SK-N-SH (cell line): Measurements from ENCODE around the gene OR10A3. TPM values are rescaled to one million over a fixed set of nuclear protein-coding genes. Genes with fewer than 3 reads are reported as not detected.

Source experiments
- CTCF ChIA-PET: fragments of 300-600, 350-600 bp; formaldehyde crosslinking; extraction: SDS; loops from one replicate; lab custom pipeline; 2021; lab: Yijun Ruan, JAX
- POLR2A ChIA-PET: fragments of 350-600 bp; sonication (Branson Sonifier 250); formaldehyde crosslinking; extraction: SDS; loops from one replicate; lab custom pipeline; 2020; ENCODE audit warnings: antibody characterized with exemption, inconsistent platforms; lab: Yijun Ruan, JAX
- DNase-seq: peaks from one replicate; pipeline ENCODE4 v3.0.0; 2012
- H2AFZ ChIP-seq: fragments of 200-600 bp; sonication (generic); 2 replicates; pipeline ENCODE4 v1.8.1; 2016; ENCODE audit warnings: antibody characterized with exemption, mild to moderate bottlenecking, low read depth
- H3F3A ChIP-seq: fragments of 200-600 bp; sonication (generic); replicated peaks from 2 replicates; pipeline ENCODE3; 2016; ENCODE audit warnings: antibody characterized with exemption, mild to moderate bottlenecking; ENCODE audit not compliant: insufficient read depth
- H3K27ac ChIP-seq, 2 experiments: fragments of 200-500 bp in 1 of 2; fragments of 200-600 bp in 1 of 2; sonication (Bioruptor generic) in 1 of 2; sonication (generic), shearing (Covaris generic) in 1 of 2; 2 replicates each; pipeline versions ENCODE4 v1.5.1 to v1.6.1; 2014 to 2016; ENCODE audit warnings: low read depth in 2 of 2, inconsistent platforms in 1 of 2, low read length in 1 of 2, mild to moderate bottlenecking in 1 of 2, mixed read lengths in 1 of 2
- H3K27me3 ChIP-seq: fragments of 200-600 bp; sonication (generic), shearing (Covaris generic); 2 replicates; pipeline ENCODE4 v1.6.1; 2016; ENCODE audit warnings: mixed run types; ENCODE audit not compliant: insufficient read depth
- H3K36me3 ChIP-seq, 2 experiments: fragments of 200-500 bp in 1 of 2; fragments of 200-600 bp in 1 of 2; sonication (Bioruptor generic) in 1 of 2; sonication (generic) in 1 of 2; replicated peaks in 1 of 2; 2 replicates each; pipeline versions ENCODE3 to v1.5.1; 2014 to 2016; ENCODE audit warnings: low read length in 1 of 2, mild to moderate bottlenecking in 1 of 2; ENCODE audit not compliant: insufficient read depth in 2 of 2, control insufficient read depth in 1 of 2
- H3K4me1 ChIP-seq, 2 experiments: fragments of 200-500 bp in 1 of 2; fragments of 200-600 bp in 1 of 2; sonication (Bioruptor generic) in 1 of 2; sonication (generic), shearing (Covaris generic) in 1 of 2; 2 replicates each; pipeline versions ENCODE4 v1.5.1 to v1.6.1; 2014 to 2016; ENCODE audit warnings: low read depth in 1 of 2, low read length in 1 of 2, mixed run types in 1 of 2; ENCODE audit not compliant: insufficient read depth in 2 of 2, control insufficient read depth in 1 of 2
- H3K4me2 ChIP-seq: fragments of 200-600 bp; sonication (generic), shearing (Covaris generic); 2 replicates; pipeline ENCODE4 v1.6.1; 2017; ENCODE audit warnings: mixed run types
- H3K4me3 ChIP-seq, 2 experiments: fragments of 200-500 bp in 1 of 2; fragments of 200-600 bp in 1 of 2; sonication (Bioruptor generic) in 1 of 2; sonication (generic), shearing (Covaris generic) in 1 of 2; 2 replicates each; pipeline versions ENCODE4 v1.5.1 to v1.8.1; 2014 to 2016; ENCODE audit warnings: low read depth in 2 of 2, inconsistent platforms in 1 of 2, low read length in 1 of 2, mild to moderate bottlenecking in 1 of 2, mixed read lengths in 1 of 2, moderate library complexity in 1 of 2
- H3K79me2 ChIP-seq: fragments of 200-600 bp; sonication (generic); 2 replicates; pipeline ENCODE4 v1.8.1; 2017; ENCODE audit warnings: mild to moderate bottlenecking; ENCODE audit not compliant: insufficient read depth
- H3K9ac ChIP-seq: fragments of 200-600 bp; sonication (generic); 2 replicates; pipeline ENCODE4 v1.6.1; 2017; ENCODE audit warnings: mixed run types
- H3K9me2 ChIP-seq: fragments of 200-600 bp; sonication (generic); 2 replicates; pipeline ENCODE4 v1.6.1; 2017; ENCODE audit warnings: mixed run types
- H3K9me3 ChIP-seq: fragments of 200-600 bp; sonication (generic); 2 replicates; pipeline ENCODE4 v1.6.1; 2017; ENCODE audit warnings: mixed run types, mild to moderate bottlenecking, moderate library complexity
- H4K20me1 ChIP-seq: fragments of 200-600 bp; sonication (generic); 2 replicates; pipeline ENCODE4 v1.6.1; 2017; ENCODE audit warnings: mild to moderate bottlenecking, mixed run types; ENCODE audit not compliant: insufficient read depth
- FOSL2 ChIP-seq: IDR thresholded peaks from 2 replicates; pipeline ENCODE4 v1.4.0; 2012; ENCODE audit warnings: low read depth, mild to moderate bottlenecking, moderate library complexity, borderline replicate concordance
- FOXJ3 ChIP-seq: sonication (generic); formaldehyde crosslinking; IDR thresholded peaks from 2 replicates; pipeline ENCODE4 v1.5.1; 2020; ENCODE audit warnings: mild to moderate bottlenecking, missing genetic modification reagents
- GABPA ChIP-seq: IDR thresholded peaks from 2 replicates; pipeline ENCODE4 v1.4.0; 2012; ENCODE audit warnings: low read depth, mild to moderate bottlenecking
- JUND ChIP-seq: IDR thresholded peaks from 2 replicates; pipeline ENCODE4 v1.4.0; 2012
- NFIC ChIP-seq: IDR thresholded peaks from 2 replicates; pipeline ENCODE4 v1.4.0; 2012; ENCODE audit warnings: borderline replicate concordance
- TAF1 ChIP-seq: IDR thresholded peaks from 2 replicates; pipeline ENCODE4 v1.6.1; 2012; ENCODE audit warnings: low read depth, mild to moderate bottlenecking, low read length, moderate library complexity, borderline replicate concordance
- TCF12 ChIP-seq: IDR thresholded peaks from 2 replicates; pipeline ENCODE4 v1.4.0; 2012
- YY1 ChIP-seq: IDR thresholded peaks from 2 replicates; pipeline ENCODE4 v1.4.0; 2012; ENCODE audit warnings: low read depth, mild to moderate bottlenecking
- WGBS: methylation state at CpG from one replicate; pipeline ENCODE4 v1.1.6; 2017; ENCODE audit warnings: low lambda C conversion rate; 5-methylcytosine and 5-hydroxymethylcytosine counted together
- polyA plus RNA-seq, 3 experiments: library from polyadenylated mRNA; depleted of rRNA; stranded (reverse); fragments of >200 nt; gene quantifications; 2 replicates each; pipeline ENCODE4 v1.2.3, GENCODE V29; 2012
- TF ChIP-seq, protein P1 (sequence below): IDR thresholded peaks from 2 replicates; pipeline ENCODE4; 2012
- TF ChIP-seq, protein P2 (sequence below): fragments of 150-350 bp; IDR thresholded peaks from 2 replicates; pipeline ENCODE4 v1.6.1; 2017; ENCODE audit warnings: antibody characterized with exemption, low read length, low read depth, borderline replicate concordance
- TF ChIP-seq, protein P3 (sequence below): IDR thresholded peaks from 2 replicates; pipeline ENCODE4 v1.6.1; 2012; ENCODE audit warnings: mild to moderate bottlenecking, low read depth, low read length, moderate library complexity
- TF ChIP-seq, protein P4 (sequence below): IDR thresholded peaks from 2 replicates; pipeline ENCODE4 v1.4.0; 2012; ENCODE audit warnings: low read depth, borderline replicate concordance

Gene OR10A3
- polyA plus RNA-seq, 1 of the 3 experiments (the other 2 are of a cell fraction) = not detected

DNA sequence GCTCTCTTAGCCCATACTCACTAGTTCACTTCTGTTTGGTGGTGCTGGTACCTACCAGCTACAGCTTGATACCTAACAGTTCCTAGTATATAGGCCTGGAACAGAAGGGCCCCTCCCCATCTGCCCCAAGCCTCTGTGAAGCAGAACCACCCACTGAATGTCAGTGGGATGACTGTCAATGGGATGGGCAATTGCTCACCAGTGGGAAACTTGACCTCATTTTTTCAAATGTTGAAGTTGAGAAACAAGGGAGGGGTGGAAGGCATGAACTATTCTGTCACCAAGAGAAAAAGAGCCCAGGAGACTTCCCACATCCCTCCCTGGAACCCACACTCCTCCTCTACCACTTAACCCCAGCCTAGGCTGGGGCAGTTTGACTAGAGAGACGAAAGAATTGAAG, 23.9 kb upstream of the OR10A3 start, which contains the start of gene NLRP10:
Gene NLRP10, minus strand, starts transcription at position 62 of the 400 bp plus-strand sequence. CDS start 1,952 bp downstream, outside the sequence.
- TF ChIP-seq, protein P1, sequence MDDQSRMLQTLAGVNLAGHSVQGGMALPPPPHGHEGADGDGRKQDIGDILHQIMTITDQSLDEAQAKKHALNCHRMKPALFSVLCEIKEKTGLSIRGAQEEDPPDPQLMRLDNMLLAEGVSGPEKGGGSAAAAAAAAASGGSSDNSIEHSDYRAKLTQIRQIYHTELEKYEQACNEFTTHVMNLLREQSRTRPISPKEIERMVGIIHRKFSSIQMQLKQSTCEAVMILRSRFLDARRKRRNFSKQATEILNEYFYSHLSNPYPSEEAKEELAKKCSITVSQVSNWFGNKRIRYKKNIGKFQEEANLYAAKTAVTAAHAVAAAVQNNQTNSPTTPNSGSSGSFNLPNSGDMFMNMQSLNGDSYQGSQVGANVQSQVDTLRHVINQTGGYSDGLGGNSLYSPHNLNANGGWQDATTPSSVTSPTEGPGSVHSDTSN = 0 out of 2 replicates have a peak, but pooled peaks have one; percentile 17
- TF ChIP-seq FOSL2 (peak; percentile 25; the same call in 1 of the 2 replicates), YY1 (no peak)
- Histone ChIP-seq H3K9ac (peak within 1 kb of the TSS; percentile 36), H3K4me3 (no peak within 1 kb of the TSS), H3K36me3 (no peaks in the 10 kb centered on the region), H2AFZ (peak within 1 kb of the TSS; percentile 79), H3K4me2 (peak within 1 kb of the TSS; percentile 54), H3F3A (no peaks in the 10 kb centered on the region), H3K4me1 (peaks cover 0 to 12% of the 10 kb centered on the region in 2 experiments; a peak in 1 of 4 replicates), H3K27me3 (no peaks in the 10 kb centered on the region), H4K20me1 (no peaks in the 10 kb centered on the region), H3K9me2 (no peaks in the 10 kb centered on the region), H3K27ac (peak within 1 kb of the TSS in 1 of 2 experiments; percentile 62; a peak in 2 of 4 replicates), H3K9me3 (no peaks in the 10 kb centered on the region), H3K79me2 (no peaks in the 10 kb centered on the region)
- WGBS = 60% methylated on average over 1 of the region's 1 CpG
- POLR2A ChIA-PET = no interaction called here
- CTCF ChIA-PET = interaction anchor here (4.7 kb wide), 1 partner anchor 21 kb away, joined by 14 read pairs; the partner anchor contains the start of gene EIF3F
- DNase-seq = no peak

DNA sequence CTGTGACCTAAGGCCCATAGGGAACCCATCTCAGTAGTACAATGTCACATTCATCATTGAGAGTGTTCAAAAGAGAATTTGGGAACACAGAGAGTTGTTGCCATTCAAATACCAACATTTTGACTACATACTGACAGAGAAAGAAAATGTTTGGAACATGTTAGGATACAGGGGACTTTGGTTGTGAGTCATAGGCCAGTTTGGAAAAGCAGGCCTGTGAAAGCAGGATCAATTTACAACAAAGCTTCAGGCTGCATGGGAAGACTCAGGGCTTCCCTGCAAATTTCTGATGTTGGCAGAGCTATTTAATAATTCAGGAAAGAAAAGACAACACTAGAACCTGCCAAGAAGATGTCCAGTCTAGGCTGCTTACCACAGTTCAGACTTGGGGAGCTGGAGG, 23.4 kb upstream of the OR10A3 start:
- Histone ChIP-seq H3K9me3 (no peaks in the 10 kb centered on the region), H3K9ac (peak overlapping the region; percentile 36), H3K9me2 (no peaks in the 10 kb centered on the region), H3K27ac (peak overlapping the region in 1 of 2 experiments; percentile 62; a peak in 2 of 4 replicates), H2AFZ (peak overlapping the region; percentile 79), H3K4me2 (peak overlapping the region; percentile 54), H4K20me1 (no peaks in the 10 kb centered on the region), H3F3A (no peaks in the 10 kb centered on the region), H3K36me3 (no peaks in the 10 kb centered on the region), H3K4me1 (peaks cover 0 to 12% of the 10 kb centered on the region in 2 experiments; a peak in 1 of 4 replicates), H3K27me3 (no peaks in the 10 kb centered on the region), H3K4me3 (no peak overlapping the region), H3K79me2 (no peaks in the 10 kb centered on the region)
- ChIA-PET CTCF (interaction anchor here (4.7 kb wide), 1 partner anchor 22 kb away, joined by 14 read pairs; the partner anchor contains the start of gene EIF3F), POLR2A (no interaction called here)
- TF ChIP-seq, protein P1 = peak; percentile 45; the same call in 1 of the 2 replicates
- TF ChIP-seq, protein P2, sequence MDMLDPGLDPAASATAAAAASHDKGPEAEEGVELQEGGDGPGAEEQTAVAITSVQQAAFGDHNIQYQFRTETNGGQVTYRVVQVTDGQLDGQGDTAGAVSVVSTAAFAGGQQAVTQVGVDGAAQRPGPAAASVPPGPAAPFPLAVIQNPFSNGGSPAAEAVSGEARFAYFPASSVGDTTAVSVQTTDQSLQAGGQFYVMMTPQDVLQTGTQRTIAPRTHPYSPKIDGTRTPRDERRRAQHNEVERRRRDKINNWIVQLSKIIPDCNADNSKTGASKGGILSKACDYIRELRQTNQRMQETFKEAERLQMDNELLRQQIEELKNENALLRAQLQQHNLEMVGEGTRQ = no peak
- TF ChIP-seq, protein P3, sequence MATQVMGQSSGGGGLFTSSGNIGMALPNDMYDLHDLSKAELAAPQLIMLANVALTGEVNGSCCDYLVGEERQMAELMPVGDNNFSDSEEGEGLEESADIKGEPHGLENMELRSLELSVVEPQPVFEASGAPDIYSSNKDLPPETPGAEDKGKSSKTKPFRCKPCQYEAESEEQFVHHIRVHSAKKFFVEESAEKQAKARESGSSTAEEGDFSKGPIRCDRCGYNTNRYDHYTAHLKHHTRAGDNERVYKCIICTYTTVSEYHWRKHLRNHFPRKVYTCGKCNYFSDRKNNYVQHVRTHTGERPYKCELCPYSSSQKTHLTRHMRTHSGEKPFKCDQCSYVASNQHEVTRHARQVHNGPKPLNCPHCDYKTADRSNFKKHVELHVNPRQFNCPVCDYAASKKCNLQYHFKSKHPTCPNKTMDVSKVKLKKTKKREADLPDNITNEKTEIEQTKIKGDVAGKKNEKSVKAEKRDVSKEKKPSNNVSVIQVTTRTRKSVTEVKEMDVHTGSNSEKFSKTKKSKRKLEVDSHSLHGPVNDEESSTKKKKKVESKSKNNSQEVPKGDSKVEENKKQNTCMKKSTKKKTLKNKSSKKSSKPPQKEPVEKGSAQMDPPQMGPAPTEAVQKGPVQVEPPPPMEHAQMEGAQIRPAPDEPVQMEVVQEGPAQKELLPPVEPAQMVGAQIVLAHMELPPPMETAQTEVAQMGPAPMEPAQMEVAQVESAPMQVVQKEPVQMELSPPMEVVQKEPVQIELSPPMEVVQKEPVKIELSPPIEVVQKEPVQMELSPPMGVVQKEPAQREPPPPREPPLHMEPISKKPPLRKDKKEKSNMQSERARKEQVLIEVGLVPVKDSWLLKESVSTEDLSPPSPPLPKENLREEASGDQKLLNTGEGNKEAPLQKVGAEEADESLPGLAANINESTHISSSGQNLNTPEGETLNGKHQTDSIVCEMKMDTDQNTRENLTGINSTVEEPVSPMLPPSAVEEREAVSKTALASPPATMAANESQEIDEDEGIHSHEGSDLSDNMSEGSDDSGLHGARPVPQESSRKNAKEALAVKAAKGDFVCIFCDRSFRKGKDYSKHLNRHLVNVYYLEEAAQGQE = no peak
- TF ChIP-seq, protein P4, sequence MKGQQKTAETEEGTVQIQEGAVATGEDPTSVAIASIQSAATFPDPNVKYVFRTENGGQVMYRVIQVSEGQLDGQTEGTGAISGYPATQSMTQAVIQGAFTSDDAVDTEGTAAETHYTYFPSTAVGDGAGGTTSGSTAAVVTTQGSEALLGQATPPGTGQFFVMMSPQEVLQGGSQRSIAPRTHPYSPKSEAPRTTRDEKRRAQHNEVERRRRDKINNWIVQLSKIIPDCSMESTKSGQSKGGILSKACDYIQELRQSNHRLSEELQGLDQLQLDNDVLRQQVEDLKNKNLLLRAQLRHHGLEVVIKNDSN = no peak
- TF ChIP-seq NFIC = peak; percentile 4; the same call in 1 of the 2 replicates
- TF ChIP-seq JUND = peak; percentile 61; the same call in 1 of the 2 replicates
- peak; percentile 59 for TF ChIP-seq TCF12
- TF ChIP-seq FOXJ3 (CRISPR knock-in tag) = no peak
- no peak for TF ChIP-seq GABPA
- TF ChIP-seq FOSL2 = peak; percentile 63; the same call in 1 of the 2 replicates
- no peak for TF ChIP-seq TAF1
- no peak for DNase-seq
